ENCODE measurements around the gene DDX49. TPM values are rescaled to one million over a fixed set of nuclear protein-coding genes. Genes with fewer than 3 reads are reported as not detected.

DDX49 gene
- total RNA-seq, 2 donors from 2014 or later, result 22.1 to 31.9 TPM

DNA sequence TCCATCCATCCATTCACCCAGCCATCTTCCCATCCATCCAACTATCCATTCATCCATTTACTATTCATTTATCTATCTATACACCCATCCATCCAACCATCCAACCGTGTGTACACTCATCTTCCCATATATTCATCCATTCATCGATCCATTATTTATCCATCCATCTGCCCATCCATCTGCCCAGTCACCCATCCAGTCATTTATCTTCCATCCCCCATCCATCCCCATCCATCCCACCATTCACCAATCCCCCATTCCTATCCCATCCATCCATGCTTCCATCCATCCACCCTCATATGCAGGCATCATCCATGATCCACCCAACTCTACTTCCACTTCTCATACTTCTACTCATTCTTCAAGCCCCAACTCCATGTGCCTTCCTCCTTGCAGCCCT, 35.5 kb downstream of the DDX49 start:
- Histone ChIP-seq H3K27me3 (no peaks in the 10 kb centered on the region), H3K27ac (no peak overlapping the region), H3K9me3 (no peaks in the 10 kb centered on the region), H3K4me1 (no peaks in the 10 kb centered on the region), H3K4me3 (no peak overlapping the region), H3K36me3 (no peaks in the 10 kb centered on the region)
- TF ChIP-seq, protein P1, sequence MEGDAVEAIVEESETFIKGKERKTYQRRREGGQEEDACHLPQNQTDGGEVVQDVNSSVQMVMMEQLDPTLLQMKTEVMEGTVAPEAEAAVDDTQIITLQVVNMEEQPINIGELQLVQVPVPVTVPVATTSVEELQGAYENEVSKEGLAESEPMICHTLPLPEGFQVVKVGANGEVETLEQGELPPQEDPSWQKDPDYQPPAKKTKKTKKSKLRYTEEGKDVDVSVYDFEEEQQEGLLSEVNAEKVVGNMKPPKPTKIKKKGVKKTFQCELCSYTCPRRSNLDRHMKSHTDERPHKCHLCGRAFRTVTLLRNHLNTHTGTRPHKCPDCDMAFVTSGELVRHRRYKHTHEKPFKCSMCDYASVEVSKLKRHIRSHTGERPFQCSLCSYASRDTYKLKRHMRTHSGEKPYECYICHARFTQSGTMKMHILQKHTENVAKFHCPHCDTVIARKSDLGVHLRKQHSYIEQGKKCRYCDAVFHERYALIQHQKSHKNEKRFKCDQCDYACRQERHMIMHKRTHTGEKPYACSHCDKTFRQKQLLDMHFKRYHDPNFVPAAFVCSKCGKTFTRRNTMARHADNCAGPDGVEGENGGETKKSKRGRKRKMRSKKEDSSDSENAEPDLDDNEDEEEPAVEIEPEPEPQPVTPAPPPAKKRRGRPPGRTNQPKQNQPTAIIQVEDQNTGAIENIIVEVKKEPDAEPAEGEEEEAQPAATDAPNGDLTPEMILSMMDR (IDR thresholded peaks at IDR 0.05), result no peak
- no peak for DNase-seq (ENCODE audit: low spot score)

DNA sequence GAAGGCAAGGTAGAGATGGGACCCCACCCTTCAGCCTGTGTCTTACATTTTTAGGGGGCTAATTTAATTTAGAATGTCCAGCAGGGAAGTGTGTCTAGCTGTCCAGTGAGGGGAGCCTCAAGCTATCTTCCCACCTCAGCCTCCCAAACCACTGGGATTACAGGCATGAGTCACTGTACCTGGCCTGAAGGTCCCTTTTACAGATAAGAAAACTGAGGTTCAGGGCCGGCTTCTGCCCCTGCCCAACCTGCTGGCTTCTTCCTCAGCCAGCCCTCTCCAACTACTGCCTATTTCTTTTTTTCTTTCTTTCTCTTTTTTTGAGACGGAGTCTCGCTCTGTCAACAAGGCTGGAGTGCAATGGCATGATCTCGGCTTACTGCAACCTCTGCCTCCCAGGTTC, 40.9 kb downstream of the DDX49 start:
- Histone ChIP-seq H3K27me3 (no peaks in the 10 kb centered on the region), H3K4me1 (no peaks in the 10 kb centered on the region), H3K4me3 (no peak overlapping the region), H3K36me3 (no peaks in the 10 kb centered on the region), H3K27ac (no peak overlapping the region), H3K9me3 (no peaks in the 10 kb centered on the region)
- TF ChIP-seq, protein P1 (IDR thresholded peaks at IDR 0.05), result no peak
- DNase-seq (ENCODE audit: low spot score), result no peak

DNA sequence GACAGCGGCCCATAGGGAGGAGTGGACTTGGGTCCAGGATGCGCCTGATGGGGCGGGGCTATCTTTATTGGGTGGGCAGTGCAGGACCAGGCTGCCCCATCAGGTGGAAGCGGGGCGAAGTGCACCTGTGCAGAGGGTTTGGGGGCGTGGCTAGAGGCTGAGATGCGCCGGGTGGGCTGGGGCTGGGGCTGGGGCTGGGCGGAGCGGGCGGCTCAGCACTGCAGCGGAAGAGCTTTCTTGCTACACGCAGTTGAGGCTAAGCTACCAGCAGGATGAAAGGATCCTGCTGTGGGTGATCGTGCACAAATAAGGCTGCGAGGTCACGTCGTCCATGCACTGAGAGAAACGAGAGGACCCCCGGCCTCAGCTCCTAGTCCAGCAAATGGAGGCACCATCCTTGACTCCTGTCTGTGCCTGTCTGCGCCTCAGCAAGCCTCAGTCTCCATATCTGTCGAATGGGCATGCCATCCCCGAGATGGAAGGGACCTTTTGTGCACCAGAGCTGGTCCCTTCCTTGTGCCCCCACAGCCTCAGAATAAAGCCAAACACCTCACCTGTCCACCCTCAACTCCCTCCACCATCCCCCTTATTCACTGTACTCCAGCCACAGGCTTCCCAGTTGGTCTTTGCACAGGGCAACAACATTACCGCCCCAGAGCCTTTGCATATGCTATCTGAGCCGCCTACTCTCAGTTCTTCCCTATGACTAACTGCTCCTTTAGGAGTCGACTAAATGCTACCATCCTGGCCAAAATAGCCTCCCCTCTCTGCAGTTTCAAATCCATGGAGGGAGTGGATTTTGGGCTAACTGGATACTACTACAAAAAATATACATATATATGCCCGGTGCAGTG, 42.5 kb downstream of the DDX49 start:
- Histone ChIP-seq H3K4me3 (no peak overlapping the region), H3K4me1 (no peaks in the 10 kb centered on the region), H3K27me3 (no peaks in the 10 kb centered on the region), H3K9me3 (no peaks in the 10 kb centered on the region), H3K27ac (no peak overlapping the region), H3K36me3 (no peaks in the 10 kb centered on the region)
- no peak for DNase-seq (ENCODE audit: low spot score)
- TF ChIP-seq, protein P1 (IDR thresholded peaks at IDR 0.05), result no peak

DNA sequence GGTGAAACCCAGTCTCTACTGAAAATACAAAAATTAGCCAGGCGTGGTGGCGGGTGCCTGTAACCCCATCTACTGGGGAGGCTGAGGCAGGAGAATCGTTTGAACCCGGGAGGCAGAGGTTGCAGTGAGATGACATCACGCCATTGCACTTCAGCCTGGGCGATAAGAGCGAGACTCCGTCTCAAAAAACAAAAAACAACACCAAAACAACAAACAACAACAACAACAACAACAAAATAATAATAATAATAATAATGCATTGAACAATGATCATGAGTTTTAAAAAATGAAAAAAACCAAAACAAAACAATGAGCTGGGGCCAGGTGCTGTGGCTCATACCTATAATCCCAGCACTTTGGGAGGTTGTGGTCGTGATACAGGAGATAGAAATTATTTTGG, 44.6 kb downstream of the DDX49 start:
- Histone ChIP-seq H3K36me3 (no peaks in the 10 kb centered on the region), H3K9me3 (no peaks in the 10 kb centered on the region), H3K4me1 (peaks cover 0 to 14% of the 10 kb centered on the region in 2 donors), H3K27ac (no peak overlapping the region), H3K4me3 (no peak overlapping the region), H3K27me3 (no peaks in the 10 kb centered on the region)
- TF ChIP-seq, protein P1 (IDR thresholded peaks at IDR 0.05), result no peak
- DNase-seq (ENCODE audit: low spot score), result no peak

DNA sequence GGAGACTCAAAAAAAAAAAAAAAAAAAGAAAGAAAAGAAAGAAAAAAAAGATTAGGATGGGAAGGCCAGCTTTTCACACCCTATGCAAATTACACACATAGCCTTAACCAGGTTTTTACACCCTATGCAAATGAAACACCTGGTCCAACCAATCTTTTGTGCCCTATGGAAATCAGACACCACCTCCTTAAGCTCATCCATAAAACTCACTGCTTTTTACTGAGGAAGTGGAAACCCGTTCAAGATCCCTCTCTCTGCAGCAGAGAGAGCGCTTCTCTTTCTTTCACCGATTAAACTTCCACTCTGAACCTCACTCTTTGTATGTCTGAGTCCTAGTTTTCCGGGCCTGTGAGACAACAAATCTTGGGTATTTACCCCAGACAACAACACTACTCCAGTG, 46.8 kb downstream of the DDX49 start:
- H3K4me1 ChIP-seq, result peaks cover 0 to 28% of the 10 kb centered on the region in 2 donors
- no peaks in the 10 kb centered on the region for H3K9me3 ChIP-seq
- no peak overlapping the region for H3K27ac ChIP-seq

More for the DNA sequence above, 46.8 kb downstream of the DDX49 start:
- Histone ChIP-seq H3K36me3 (no peaks in the 10 kb centered on the region), H3K4me3 (no peak overlapping the region), H3K27me3 (no peaks in the 10 kb centered on the region)
- TF ChIP-seq, protein P1 (IDR thresholded peaks at IDR 0.05), result no peak
- no peak for DNase-seq (ENCODE audit: low spot score)
